HUDEP-2 (cell line): ENCODE results near the gene DEF6.
A peak's percentile ranks its signal among the peaks of the same experiment; 100 is the strongest.
"Not testable (repeated sequence)": the region's sequence is repeated elsewhere in the genome, so short reads cannot be mapped to it uniquely, and the experiment has no call there.

Experiments
- DNase-seq, 76 experiments: peaks; one replicate each; lab custom pipeline; 2025; ENCODE audit not compliant: unreplicated experiment in 76 of 76; lab: John Stamatoyannopoulos, UW

Gene DEF6

DNA sequence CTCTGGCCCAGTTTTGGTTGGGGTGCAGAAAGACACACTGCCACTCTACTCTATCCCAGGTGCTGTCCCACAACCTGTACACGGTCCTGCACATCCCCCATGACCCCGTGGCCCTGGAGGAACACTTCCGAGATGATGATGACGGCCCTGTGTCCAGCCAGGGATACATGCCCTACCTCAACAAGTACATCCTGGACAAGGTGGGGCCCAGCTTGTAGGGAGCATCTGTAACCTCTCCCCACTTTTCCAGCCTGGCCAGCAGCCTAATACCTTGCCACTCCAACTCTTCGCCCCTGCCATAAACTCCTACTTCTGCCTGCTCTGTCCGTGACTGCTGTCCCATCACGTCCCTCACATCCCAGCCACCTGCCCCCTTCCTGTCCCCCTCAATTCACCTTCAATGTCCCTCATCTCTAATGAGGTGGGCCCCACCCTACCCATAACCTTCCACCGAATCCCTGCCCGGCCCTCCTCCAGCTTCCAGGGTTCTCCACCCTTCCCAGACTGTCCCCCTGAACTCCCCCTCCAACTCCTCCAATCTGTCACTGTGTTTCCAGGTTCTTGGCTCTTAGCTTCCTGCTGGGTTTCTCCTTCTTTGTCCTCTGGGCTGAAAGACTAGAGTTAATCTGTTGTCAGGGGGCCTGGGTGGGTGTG is 12.1 kb downstream of the DEF6 start:
- DNase-seq, result no peak

DNA sequence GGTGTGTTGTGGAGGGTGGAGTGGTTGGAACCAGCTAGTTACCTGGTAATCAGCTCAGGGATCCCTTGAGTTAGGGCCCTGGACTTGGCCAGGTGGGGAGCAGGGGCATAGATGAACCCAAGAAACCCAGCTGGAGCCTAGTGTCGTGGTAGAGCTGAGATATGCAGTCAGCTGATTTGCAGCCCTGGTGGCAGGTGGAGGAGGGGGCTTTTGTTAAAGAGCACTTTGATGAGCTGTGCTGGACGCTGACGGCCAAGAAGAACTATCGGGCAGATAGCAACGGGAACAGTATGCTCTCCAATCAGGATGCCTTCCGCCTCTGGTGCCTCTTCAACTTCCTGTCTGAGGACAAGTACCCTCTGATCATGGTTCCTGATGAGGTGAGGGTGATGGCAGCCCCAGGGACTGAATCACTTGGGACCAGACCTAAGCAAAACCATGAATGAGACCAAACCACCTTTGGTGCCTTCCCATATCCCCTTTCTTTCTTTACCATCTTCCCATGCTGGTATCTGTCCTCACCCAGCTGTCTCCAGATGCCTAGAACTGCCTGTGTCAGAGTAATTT is 12.7 kb downstream of the DEF6 start:
- no peak for DNase-seq

DNA sequence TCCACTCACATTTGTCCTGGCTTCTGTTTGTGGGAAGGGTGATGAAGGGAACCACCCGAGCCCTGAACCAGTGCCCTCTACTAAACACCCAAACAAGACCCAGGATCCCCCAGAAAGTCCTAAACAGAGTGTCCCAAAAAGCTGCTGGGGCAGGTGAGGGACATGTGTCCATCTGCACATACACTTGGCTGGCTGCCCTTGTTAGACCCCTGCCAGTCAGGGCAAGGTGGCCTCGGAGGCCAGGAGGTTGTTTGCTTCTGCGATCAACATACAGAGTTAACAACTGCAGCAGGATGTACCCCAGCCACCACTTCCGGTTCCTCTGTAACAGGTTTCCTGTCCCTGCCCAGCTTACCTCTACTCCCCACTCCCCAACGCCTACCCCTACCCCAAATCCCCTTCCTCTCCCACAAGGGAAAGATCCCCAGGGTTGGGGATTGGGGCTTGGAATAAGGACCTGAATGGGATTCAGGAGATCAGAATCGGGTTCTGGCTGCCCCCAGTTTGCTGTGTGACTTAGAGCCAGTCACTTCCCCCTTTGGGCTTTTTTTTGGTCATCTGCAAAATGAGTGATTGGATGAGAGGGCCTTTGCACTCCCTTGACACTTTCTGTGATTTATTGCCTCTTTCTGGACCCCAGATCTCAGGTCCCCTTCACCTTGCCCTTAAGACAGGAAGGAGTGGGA is 13.9 kb downstream of the DEF6 start:
- DNase-seq, result no peak

DNA sequence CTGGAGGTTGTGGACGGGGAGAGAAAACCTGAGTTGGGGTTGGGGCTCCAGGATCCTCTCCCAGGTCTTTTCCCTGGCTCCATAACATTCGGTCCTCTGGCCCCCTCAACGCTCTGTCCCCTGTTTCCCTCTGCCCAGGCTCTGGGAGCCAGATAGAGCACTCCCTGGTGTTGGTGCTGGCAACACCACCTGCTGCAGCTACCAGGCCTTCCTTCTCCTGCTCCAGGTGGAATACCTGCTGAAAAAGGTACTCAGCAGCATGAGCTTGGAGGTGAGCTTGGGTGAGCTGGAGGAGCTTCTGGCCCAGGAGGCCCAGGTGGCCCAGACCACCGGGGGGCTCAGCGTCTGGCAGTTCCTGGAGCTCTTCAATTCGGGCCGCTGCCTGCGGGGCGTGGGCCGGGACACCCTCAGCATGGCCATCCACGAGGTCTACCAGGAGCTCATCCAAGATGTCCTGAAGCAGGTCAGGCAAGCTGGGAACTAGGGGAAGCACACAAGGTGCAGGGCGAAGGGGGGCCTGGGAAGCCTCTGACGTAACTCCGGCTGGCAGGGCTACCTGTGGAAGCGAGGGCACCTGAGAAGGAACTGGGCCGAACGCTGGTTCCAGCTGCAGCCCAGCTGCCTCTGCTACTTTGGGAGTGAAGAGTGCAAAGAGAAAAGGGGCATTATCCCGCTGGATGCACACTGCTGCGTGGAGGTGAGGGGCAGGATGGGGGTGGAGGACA is 14.6 kb downstream of the DEF6 start:
- no peak for DNase-seq

DNA sequence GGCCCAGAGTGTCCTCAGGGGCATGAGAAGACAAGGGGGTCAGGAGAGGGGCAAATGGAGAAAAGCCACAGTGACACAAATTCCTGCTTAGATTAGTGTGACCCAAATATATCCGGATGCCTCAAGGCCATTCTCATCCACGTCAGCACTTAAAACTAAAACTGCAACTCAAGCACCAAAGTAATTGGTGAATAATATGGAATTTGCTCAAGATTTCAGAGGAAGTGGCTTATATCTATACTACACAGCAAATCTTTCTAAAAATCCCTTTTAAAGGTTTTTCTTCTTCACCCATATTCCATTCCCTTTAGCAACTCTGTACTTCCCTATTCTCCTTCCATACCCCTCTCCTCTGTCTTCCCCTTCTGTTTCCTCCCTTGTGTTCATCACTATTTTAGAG is 15.2 kb downstream of the DEF6 start:
- DNase-seq, result no peak

DNA sequence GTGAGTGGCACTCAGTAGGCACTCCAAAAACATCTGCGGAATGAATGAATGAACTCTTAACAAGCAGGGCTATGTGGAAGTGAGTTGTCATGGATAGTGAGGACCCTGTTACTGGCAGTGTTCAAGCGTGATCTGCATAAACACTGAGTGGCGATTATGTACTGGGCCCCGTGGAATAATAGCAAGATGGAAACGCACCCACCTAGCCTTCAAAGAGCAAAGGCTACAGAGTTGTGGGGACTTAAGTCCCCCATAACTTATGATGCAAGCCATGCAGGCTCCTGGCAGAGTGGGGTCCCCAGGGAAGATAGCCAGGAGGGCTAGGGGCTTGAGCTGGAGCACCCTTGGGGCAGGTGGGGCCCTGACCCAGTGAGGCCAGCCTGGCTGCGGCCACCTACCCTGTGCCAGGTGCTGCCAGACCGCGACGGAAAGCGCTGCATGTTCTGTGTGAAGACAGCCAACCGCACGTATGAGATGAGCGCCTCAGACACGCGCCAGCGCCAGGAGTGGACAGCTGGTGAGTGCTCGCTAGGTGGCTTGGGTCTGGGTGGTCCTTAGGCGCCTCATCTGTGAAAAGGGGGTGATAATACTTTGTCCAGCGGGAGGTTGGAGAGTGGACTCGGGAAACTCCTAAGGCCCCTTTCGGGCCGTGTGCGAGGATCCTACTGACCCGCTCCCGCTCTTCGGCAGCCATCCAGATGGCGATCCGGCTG is 20.0 kb downstream of the DEF6 start:
- DNase-seq, result no peak

DNA sequence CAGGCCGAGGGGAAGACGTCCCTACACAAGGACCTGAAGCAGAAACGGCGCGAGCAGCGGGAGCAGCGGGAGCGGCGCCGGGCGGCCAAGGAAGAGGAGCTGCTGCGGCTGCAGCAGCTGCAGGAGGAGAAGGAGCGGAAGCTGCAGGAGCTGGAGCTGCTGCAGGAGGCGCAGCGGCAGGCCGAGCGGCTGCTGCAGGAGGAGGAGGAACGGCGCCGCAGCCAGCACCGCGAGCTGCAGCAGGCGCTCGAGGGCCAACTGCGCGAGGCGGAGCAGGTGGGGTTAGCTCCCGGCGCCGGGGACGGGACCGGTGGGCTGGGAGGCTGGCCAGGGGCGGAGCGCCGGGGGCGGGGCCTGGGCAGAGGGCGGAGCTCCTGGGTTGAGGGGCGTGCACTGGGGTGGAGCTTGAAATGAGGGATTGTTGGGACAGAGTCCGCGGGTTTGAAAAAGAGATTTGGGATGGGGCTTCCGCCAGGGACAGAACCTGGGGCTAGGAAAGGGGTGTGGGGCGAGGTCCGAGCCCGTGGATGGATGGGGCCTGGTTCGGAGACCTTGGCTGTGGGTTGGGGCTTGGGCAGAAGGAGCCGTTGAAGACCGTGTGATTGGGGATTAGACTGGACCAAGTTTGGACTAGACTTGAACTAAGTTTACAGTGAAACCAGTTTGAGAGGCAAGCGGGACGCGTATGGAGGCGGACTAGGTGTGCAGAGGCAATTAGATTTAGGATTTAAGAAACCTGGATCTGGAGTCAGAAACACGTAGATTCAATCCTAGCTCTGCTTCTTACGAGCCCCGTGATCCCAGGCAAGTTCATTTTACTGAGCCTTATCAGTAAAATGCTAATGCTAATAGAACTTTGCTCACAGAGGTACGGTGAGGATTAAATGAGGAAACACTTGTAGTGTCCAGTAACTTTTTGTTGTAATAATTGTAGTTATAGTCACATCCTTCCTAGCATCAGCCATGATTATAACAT is 20.9 kb downstream of the DEF6 start:
- DNase-seq, result no peak

DNA sequence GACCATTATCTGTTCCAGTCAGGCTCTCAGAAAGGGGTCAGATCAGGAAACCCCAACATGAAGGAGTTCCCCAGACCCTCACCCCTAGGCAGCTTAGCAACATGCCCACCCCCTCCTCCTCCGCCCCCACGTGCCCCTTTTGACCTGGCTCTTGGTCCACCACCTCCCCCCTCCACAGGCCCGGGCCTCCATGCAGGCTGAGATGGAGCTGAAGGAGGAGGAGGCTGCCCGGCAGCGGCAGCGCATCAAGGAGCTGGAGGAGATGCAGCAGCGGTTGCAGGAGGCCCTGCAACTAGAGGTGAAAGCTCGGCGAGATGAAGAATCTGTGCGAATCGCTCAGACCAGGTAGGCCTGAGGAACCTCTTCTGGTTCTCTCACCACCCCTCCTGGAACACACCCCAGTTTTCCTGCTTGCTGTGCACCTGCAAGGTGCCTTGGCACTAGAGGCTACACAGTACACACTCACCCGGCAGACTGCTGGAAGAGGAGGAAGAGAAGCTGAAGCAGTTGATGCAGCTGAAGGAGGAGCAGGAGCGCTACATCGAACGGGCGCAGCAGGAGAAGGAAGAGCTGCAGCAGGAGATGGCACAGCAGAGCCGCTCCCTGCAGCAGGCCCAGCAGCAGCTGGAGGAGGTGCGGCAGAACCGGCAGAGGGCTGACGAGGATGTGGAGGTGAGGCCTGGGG is 21.9 kb downstream of the DEF6 start:
- DNase-seq, result no peak

DNA sequence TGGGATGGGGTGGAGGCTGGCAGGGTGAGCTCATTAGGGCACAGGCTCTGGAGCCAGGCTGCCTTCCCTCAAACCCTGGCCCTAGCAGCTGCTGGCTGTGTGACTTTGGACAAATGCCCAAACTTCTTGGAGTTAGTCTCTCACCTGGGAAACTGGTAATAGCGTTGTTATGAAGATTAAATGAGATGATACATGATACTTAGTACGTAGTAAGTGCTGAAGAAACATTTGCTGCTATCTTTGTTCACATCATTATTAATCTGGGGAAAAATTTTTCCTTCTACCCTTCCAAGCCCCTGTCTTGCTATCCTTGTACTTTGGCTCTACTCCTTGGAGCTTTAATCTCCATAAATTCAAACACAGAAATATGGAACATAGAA is 22.4 kb downstream of the DEF6 start:
- DNase-seq, result no peak

DNA sequence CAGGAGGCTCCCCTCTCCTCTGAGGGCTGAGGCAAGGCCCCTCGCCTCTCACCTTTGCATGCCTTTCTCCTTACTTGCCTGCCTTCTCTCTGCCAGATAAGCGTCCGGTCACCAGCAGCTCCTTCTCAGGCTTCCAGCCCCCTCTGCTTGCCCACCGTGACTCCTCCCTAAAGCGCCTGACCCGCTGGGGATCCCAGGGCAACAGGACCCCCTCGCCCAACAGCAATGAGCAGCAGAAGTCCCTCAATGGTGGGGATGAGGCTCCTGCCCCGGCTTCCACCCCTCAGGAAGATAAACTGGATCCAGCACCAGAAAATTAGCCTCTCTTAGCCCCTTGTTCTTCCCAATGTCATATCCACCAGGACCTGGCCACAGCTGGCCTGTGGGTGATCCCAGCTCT is 23.5 kb downstream of the DEF6 start:
- DNase-seq, result no peak

DNA sequence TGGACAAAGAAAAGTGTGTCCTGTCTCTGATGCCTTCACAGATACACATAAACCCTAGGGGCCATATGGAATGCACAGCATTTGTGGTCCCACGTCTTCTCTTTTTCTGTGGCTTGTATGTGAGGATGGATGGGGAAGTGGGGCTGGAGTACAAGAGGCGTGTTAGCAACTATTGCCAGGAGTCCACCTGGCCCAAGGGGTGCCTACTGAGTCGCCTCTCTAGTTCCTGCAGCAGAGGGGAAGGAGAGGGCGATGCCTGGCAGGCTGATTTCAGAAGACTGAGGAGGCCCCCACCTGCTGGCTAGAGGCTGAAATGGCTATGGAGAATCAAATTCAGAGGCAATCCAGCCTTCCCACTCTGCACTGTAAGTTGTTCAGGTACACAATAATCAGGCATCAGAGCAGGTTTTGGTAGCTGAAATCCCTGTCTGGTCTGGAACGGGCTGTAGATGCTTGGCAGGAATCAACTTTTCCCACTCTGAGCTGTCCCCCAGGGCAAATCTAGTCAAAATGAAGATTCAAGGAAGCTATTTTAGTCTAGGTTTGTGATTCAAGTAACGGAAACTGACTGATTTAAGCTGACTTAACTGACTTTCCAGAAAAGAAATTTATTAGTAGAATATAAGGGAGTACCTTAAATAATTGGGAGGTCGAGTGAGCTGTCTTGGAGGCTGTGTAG is 29.9 kb downstream of the DEF6 start:
- DNase-seq, result peak in 60 of 76 experiments; percentile 9 to 80 (median 48)

DNA sequence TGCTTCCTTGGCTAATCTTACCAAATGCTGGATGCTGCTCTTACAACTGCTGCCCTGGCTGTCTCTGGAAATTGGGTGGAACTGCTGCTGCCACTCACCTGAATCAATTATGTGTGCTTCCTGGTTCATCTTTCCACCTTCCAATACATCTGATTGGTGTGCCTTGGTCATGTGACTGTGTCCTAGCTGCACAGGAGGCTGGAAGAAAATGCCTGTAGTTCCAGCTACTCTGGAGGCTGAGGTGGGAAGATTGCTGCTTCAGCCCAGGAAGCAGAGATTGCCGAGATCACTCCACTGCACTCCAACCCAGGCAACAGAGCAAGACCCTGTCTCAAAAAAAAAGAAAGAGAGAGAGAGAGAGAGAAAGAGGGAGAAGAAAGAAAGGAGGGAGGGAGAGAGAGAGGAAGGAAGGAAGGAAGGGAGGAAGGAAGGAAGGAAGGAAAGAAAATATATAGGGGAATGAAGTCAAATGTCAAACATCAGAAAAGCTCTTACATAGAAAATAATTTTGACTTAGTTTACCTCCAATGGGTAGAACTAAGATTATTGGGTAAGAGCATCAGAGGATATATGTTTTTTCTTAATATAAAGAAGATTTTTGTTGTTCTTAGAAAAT is 30.6 kb downstream of the DEF6 start:
- DNase-seq, result no peak

DNA sequence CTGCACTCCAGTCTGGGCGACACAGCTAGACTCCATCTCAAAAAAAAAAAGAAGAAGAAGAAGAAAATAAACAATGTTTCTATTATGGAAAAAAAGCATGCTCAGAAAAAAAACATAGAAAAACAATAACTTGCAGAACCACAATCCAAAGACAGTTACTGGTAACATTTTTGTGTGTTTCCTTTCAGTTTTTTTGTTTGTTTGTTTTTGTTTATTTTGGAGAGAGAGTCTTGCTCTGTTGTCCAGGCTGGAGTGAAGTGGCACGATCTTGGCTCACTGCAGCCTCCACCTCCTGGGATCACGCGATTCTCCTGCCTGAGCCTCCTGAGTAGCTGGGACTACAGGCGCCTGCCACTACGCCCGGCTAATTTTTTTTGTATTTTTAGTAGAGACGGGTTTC is 31.3 kb downstream of the DEF6 start:
- DNase-seq, result not testable (repeated sequence)

DNA sequence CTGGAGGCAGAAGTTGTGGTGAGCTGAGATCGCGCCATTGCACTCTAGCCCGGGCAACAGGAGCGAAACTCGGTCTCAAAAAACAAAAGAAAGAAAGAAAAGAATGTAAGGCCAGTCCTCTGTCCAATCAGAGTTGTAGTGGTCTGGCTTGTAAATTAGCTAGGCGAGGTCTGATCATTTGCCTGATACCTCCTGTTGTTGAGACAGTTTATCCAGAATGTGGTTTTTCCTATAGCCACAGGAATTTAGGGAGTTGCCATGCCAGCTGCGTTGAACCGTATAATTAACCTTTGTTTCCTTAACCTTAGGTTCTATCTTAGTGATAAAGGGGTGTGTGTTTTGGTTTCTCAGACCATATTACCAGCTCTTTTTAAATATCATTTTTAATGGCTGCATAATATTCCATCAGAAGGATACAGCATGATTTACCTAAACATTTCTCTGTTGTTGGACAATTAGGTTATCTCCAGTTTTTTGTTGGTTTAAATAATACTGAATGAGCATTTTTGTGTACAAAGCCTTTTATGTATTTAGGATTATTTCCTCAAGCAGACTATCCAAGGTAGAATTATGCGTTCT is 33.0 kb downstream of the DEF6 start:
- DNase-seq, result no peak

DNA sequence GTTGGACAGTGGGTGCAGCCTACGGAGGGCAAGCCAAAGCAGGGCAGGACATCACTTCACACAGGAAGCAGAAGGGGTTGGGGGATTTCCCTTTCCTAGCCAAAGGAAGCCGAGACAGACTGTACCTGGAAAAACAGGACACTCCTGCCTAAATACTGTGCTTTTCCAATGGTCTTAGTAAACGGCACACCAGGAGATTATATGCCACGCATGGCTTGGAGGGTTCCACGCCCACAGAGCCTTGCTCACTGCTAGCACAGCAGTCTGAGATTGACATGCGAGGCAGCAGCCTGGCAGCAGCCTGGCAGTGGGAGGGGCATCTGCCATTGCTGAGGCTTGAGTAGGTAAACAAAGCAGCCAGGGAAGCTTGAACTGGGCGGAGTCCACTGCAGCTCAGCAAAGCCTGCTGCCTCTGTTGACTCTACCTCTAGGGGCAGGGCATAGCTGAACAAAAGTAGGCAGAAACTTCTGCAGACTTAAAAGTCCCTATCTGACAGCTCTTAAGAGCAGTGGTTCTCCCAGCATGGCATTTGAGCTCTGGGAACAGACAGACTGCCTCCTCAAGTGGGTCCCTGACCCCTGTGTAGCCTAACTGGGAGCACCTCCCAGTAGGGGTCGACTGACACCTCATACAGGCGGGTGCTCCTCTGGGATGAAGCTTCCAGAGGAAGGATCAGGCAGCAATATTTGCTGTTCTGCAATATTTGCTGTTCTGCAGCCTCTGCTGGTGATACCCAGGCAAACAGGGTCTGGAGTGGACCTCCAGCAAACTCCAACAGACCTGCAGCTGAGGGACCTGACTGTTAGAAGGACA is 34.7 kb downstream of the DEF6 start:
- DNase-seq, result peak in 6 of 76 experiments; percentile 13 to 41 (median 26)

DNA sequence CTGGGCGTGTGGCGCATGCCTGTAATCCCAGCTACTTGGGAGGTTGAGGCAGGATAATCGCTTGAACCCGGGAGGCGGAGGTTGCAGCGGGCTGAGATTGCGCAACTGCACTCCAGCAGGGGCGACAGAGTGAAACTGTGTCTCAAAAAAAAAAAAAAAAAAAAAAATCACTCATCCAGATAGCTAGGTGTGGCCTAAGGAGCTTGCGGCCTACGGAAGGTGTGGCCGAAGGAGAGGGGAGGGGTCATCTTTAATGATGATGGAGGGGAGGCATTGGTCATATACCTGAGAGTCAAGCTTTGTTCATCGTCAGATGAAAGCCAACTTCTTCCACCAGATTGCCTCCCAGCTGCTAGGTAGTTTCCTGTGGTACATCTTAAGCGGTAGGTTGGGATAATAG is 43.9 kb downstream of the DEF6 start:
- DNase-seq, result no peak
